Uterus (tissue), 4 donors: ENCODE data around the gene LHX4. TPM values are rescaled to one million over a fixed set of nuclear protein-coding genes. Genes with fewer than 3 reads are reported as not detected.

ENCODE experiments used
- DNase-seq, 2 donors: peaks; one replicate each; pipeline ENCODE4 v3.0.0-alpha.2; 2019 to 2020
- H3K27ac ChIP-seq, 2 donors: fragments of 200-600 bp; sonication (generic); 1 replicate in 1 of 2; 2 replicates in 1 of 2; pipeline ENCODE4 v1.5.1; 2016 to 2018
- H3K27me3 ChIP-seq, 2 donors: fragments of 200-600 bp; sonication (generic); one replicate each; pipeline ENCODE4 v1.5.1; 2018 to 2019; ENCODE audit warnings: control low read depth in 1 of 2
- H3K36me3 ChIP-seq, 2 donors: fragments of 200-600 bp; sonication (generic); one replicate each; pipeline ENCODE4 v1.5.1; 2019; ENCODE audit warnings: control low read depth in 1 of 2
- H3K4me1 ChIP-seq, 2 donors: fragments of 200-600 bp; sonication (generic); one replicate each; pipeline ENCODE4 v1.5.1; 2018 to 2019; ENCODE audit warnings: control low read depth in 1 of 2
- H3K4me3 ChIP-seq, 2 donors: fragments of 200-600 bp; sonication (generic); 1 replicate in 1 of 2; 2 replicates in 1 of 2; pipeline ENCODE4 v1.5.1; 2018 to 2019; ENCODE audit warnings: mild to moderate bottlenecking in 1 of 2
- H3K9me3 ChIP-seq, 2 donors: fragments of 200-600 bp; sonication (generic); one replicate each; pipeline ENCODE4 v1.5.1; 2019; ENCODE audit warnings: control low read depth in 1 of 2
- POLR2A ChIP-seq, 2 donors: fragments of 450-650 bp; IDR thresholded peaks; one replicate each; pipeline ENCODE4 v1.6.1; 2016; ENCODE audit warnings: antibody characterized with exemption in 2 of 2, mild to moderate bottlenecking in 1 of 2, moderate library complexity in 1 of 2
- intact Hi-C: fragments of 100-400 bp; cut with DNase I; formaldehyde crosslinking; loops from one replicate; pipeline ENCODE4 v1.15.1; 2023; ENCODE audit warnings: low total_unique reads
- total RNA-seq, 4 donors: library from RNA; depleted of rRNA in 3 of 4; stranded (reverse); fragments of >200 nt in 3 of 4; gene quantifications; one replicate each; pipeline versions ENCODE4 v1.1.0 to v1.2.4, GENCODE V29; 2014 to 2023
- TF ChIP-seq, protein P1 (sequence below), 4 experiments: fragments of 200-600 bp in 2 of 4; fragments of 450-650 bp in 2 of 4; sonication (generic) in 2 of 4; IDR thresholded peaks; one replicate each; pipeline ENCODE4 v1.5.1; 2016 to 2019; ENCODE audit warnings: antibody characterized with exemption in 4 of 4, mild to moderate bottlenecking in 2 of 4, moderate library complexity in 1 of 4
- donor health status: DM: yes; HTN: yes; CAD: no.

The LHX4 gene
- total RNA-seq, 4 donors from 2014 or later: not detected

DNA sequence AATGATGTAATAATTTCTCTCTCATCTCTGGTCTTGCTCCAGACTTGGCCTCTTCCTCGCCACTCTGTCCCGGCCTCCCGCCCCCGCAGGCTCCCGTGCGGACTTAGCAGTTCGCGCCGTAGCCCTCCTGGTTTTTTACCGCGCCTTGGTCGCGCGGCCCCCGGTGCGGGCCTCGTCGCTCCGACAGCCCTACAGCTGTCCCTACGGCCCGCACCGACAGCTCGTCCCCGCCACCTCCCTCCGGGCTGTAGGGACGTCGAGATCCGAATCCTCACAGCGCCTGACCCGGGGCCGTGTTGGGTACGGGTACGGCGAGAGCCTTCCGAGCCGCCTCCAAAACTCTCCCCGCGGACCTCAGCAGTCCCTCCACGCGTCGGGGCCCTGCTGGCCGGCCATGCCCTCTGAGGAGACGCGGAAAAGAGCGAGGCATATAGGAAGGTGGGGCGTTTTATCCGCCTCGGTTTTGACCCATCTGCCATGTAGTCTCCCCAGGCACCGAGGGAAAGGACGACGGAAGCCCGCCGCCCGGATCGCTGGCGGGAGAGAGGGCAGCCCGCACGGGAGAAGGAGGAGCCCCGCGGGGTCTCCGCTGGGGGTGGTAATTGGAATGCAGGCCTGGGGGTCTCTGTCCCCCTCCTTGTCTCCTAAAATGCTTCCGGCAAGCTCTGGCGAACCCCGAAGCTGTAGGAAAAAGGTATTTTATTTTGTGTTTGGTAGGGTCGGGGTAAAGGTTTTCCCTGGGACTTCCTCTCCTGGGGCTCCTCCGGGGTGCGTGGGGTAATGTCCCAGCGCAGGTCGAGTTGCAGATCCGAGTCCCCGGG is 3.3 kb downstream of the LHX4 start:
- Histone ChIP-seq H3K36me3 (no peaks in the 10 kb centered on the region), H3K27ac (no peak overlapping the region), H3K9me3 (no peaks in the 10 kb centered on the region), H3K27me3 (peaks cover 65 to 83% of the 10 kb centered on the region in 2 donors), H3K4me3 (no peak overlapping the region), H3K4me1 (peaks cover 0 to 31% of the 10 kb centered on the region in 2 donors)
- intact Hi-C loops: no loop called here
- no peak for TF ChIP-seq POLR2A (IDR thresholded peaks at IDR 0.05)
- TF ChIP-seq, protein P1, sequence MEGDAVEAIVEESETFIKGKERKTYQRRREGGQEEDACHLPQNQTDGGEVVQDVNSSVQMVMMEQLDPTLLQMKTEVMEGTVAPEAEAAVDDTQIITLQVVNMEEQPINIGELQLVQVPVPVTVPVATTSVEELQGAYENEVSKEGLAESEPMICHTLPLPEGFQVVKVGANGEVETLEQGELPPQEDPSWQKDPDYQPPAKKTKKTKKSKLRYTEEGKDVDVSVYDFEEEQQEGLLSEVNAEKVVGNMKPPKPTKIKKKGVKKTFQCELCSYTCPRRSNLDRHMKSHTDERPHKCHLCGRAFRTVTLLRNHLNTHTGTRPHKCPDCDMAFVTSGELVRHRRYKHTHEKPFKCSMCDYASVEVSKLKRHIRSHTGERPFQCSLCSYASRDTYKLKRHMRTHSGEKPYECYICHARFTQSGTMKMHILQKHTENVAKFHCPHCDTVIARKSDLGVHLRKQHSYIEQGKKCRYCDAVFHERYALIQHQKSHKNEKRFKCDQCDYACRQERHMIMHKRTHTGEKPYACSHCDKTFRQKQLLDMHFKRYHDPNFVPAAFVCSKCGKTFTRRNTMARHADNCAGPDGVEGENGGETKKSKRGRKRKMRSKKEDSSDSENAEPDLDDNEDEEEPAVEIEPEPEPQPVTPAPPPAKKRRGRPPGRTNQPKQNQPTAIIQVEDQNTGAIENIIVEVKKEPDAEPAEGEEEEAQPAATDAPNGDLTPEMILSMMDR (IDR thresholded peaks at IDR 0.05): no peak
- DNase-seq: no peak

DNA sequence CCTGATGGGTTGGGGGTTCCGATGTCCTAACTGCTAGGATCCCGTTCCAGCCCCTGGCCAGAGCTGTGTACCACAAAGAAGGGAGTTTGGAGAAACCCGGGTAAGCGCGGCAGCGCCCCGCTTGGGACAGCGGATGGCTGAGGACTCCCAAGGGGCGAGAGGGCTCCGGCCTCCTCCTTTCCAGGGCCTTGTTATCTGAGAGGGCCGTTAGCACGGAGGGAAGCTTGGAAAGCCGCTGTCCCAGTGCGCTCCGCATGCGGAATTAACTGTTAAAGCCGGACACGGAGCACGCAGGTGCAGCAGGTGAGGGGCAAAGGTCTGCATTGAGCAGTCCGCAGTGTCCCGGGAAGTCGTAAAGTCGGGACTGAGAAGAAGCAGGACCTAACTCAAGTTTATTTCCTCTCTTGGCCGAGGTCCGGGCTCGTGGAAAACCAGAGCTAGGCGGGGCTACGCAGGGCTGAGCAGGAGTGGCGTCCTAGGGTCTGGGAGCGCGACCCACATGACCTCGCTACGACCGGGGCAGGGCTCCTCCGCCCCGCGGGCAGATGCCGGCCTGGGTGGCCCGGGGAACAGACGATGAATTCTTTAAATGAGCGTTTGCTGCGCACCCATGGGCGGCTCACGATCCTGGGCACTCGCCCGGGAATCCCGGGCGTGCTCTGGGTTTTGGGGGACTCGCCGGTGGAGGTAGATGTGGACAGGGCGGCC is 4.5 kb downstream of the LHX4 start:
- no peak overlapping the region for H3K4me3 ChIP-seq
- TF ChIP-seq POLR2A (IDR thresholded peaks at IDR 0.05): no peak
- TF ChIP-seq, protein P1 (IDR thresholded peaks at IDR 0.05): no peak
- no peak overlapping the region for H3K27ac ChIP-seq
- H3K4me1 ChIP-seq: peaks cover 0 to 24% of the 10 kb centered on the region in 2 donors
- H3K36me3 ChIP-seq: no peaks in the 10 kb centered on the region
- H3K9me3 ChIP-seq: no peaks in the 10 kb centered on the region
- intact Hi-C loops: no loop called here
- H3K27me3 ChIP-seq: peaks cover 58 to 87% of the 10 kb centered on the region in 2 donors
- DNase-seq: no peak

DNA sequence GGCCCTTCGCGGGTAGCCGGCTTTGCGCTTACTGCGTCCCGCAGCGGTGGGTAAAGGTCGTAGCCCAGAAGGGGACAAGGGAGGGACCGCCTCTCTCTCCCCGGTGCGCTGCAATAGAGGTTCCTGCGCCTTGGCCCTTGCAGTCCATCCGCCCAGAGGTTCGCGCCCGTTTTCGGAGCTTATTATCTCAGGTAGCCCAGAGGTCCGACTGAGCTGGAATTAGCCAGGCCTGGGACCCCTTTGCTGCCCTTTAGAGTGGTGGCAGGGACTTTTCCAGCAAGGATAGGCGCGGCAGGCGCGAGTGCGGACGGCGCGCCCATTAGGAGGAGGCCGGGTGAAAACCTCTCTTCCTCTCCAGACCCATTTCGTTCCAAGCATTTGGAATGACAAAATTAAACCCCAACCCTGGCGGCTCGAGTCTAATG is 5.0 kb downstream of the LHX4 start:
- Histone ChIP-seq H3K4me1 (peaks cover 0 to 24% of the 10 kb centered on the region in 2 donors), H3K27ac (no peak overlapping the region), H3K36me3 (no peaks in the 10 kb centered on the region), H3K27me3 (peaks cover 56 to 88% of the 10 kb centered on the region in 2 donors), H3K9me3 (no peaks in the 10 kb centered on the region), H3K4me3 (no peak overlapping the region)
- intact Hi-C loops: no loop called here
- TF ChIP-seq, protein P1 (IDR thresholded peaks at IDR 0.05): no peak
- TF ChIP-seq POLR2A (IDR thresholded peaks at IDR 0.05): no peak
- no peak for DNase-seq

DNA sequence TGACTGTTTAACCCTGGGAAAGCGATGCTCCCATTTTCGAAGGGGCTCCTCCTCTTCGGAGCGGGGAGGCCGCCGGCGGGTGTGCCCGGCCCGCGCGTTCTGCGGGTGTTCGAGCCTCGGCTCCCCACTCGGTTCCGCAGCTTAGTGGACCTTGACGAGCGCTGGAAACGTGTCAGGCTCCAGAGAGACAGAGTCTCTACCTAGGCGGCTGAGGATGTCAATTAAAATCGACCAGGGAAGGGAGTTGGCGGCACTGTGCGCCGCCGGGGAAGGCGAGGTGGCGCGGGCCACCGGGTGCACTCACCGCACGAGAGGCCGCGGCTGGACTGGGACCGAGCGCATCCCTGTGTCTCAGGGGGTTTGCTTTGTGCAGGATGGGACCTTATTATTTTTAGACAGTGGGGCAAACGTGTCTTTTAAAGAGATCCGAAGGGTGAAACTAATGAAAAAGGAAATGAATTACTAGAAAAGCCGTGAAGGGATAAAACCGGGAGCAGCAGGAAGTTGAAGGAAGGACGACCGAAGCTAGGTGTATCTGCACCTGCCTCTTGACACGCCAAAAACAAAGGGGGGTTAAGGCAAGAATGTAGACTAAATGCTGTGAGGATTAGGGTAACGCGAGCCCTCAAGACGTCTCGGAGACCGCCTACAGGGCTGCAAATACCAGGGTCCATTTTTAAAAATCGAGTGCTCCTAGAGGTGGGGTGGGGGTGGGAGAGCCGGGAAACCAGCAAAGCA is 5.6 kb downstream of the LHX4 start:
- peaks cover 0 to 21% of the 10 kb centered on the region in 2 donors for H3K4me1 ChIP-seq
- H3K4me3 ChIP-seq: no peak overlapping the region

More for the DNA sequence above, 5.6 kb downstream of the LHX4 start:
- H3K9me3 ChIP-seq: no peaks in the 10 kb centered on the region
- DNase-seq: no peak
- H3K27me3 ChIP-seq: peaks cover 52 to 84% of the 10 kb centered on the region in 2 donors
- no peaks in the 10 kb centered on the region for H3K36me3 ChIP-seq
- H3K27ac ChIP-seq: no peak overlapping the region
- intact Hi-C loops: no loop called here
- TF ChIP-seq, protein P1 (IDR thresholded peaks at IDR 0.05): no peak
- no peak for TF ChIP-seq POLR2A (IDR thresholded peaks at IDR 0.05)
